Type B pancreatic cell (in vitro differentiated cells): Measurements from ENCODE around the gene SP140. TPM values are rescaled to one million over a fixed set of nuclear protein-coding genes. Genes with fewer than 3 reads are reported as not detected.

Source experiments
- DNase-seq: peaks from one replicate; pipeline ENCODE4 v3.0.0; 2021; ENCODE audit warnings: mixed read lengths; ENCODE audit not compliant: unreplicated experiment; ENCODE audit errors: extremely low spot score
- H3K27ac Mint-ChIP-seq: 2 replicates; pipeline ENCODE4 v1.8.0; 2021; ENCODE audit warnings: mild to moderate bottlenecking, mixed read lengths
- H3K27me3 Mint-ChIP-seq: 2 replicates; pipeline ENCODE4 v1.8.0; 2021; ENCODE audit warnings: mixed read lengths
- H3K36me3 Mint-ChIP-seq: 2 replicates; pipeline ENCODE4 v1.8.0; 2021; ENCODE audit warnings: mixed read lengths
- H3K4me1 Mint-ChIP-seq: one replicate; pipeline ENCODE4 v1.8.0; 2021; ENCODE audit warnings: mixed read lengths; ENCODE audit not compliant: unreplicated experiment
- H3K4me3 Mint-ChIP-seq: 2 replicates; pipeline ENCODE4 v1.8.0; 2021; ENCODE audit warnings: mild to moderate bottlenecking, mixed read lengths
- H3K9me3 Mint-ChIP-seq: 2 replicates; pipeline ENCODE4 v1.8.0; 2021; ENCODE audit warnings: mixed read lengths
- total RNA-seq: library from RNA; stranded (reverse); gene quantifications from 2 replicates; pipeline ENCODE4 v1.2.1, GENCODE V29; 2021; ENCODE audit warnings: low replicate concordance
- TF ChIP-seq, protein P1 (sequence below): fragments of 200-600 bp; sonication (generic); conservative IDR thresholded peaks from 2 replicates; pipeline ENCODE4 v1.5.0; 2021; ENCODE audit warnings: antibody characterized with exemption, mild to moderate bottlenecking

The SP140 gene
- total RNA-seq, 1 donor from 2014 or later = 0.97 TPM

DNA sequence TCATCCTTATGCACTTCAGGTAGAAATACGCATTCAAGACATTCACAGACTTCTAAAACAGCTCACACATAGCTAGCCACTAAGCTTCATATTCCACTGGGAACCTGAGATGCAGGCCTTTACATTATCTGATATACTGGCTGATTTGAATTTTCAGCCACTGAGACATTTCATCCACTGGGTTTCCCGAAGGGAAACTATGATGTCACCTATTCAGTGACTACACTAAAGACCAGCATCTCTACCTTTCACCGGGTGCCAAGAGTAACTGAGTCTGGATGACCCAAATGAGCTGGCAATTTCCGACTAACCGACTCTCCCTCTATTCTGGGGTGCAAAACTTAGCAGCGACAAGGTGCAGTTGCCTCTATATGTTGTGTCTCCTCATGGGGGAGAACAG lies 69.7 kb downstream of the SP140 start:
- H3K4me3 Mint-ChIP-seq = no peak overlapping the region
- DNase-seq = no peak
- no peaks in the 10 kb centered on the region for H3K36me3 Mint-ChIP-seq
- H3K4me1 Mint-ChIP-seq = no peaks in the 10 kb centered on the region
- no peak overlapping the region for H3K27ac Mint-ChIP-seq
- TF ChIP-seq, protein P1, sequence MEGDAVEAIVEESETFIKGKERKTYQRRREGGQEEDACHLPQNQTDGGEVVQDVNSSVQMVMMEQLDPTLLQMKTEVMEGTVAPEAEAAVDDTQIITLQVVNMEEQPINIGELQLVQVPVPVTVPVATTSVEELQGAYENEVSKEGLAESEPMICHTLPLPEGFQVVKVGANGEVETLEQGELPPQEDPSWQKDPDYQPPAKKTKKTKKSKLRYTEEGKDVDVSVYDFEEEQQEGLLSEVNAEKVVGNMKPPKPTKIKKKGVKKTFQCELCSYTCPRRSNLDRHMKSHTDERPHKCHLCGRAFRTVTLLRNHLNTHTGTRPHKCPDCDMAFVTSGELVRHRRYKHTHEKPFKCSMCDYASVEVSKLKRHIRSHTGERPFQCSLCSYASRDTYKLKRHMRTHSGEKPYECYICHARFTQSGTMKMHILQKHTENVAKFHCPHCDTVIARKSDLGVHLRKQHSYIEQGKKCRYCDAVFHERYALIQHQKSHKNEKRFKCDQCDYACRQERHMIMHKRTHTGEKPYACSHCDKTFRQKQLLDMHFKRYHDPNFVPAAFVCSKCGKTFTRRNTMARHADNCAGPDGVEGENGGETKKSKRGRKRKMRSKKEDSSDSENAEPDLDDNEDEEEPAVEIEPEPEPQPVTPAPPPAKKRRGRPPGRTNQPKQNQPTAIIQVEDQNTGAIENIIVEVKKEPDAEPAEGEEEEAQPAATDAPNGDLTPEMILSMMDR = no peak
- H3K27me3 Mint-ChIP-seq = no peaks in the 10 kb centered on the region
- no peaks in the 10 kb centered on the region for H3K9me3 Mint-ChIP-seq

DNA sequence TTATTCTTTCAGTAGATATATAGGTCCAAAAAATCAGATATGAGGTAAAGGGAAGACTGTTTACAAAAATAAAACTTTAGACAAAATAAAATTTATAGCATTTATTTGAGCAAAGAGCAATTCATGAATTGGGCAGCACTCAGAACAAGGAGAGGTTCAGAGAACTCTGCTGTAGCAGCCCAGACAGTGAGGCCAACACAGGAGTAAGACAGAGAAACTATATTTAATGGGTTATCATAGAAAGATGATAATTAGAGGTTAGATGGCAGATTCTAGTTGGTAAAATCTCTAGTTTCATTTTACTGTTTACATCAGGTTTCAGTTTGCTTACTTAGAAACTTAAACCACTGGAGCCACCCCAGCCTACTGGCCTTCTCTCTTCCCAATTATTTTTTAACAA lies 71.4 kb downstream of the SP140 start:
- DNase-seq = no peak
- Mint-ChIP-seq H3K27ac (no peak overlapping the region), H3K9me3 (peaks cover 4% of the 10 kb centered on the region), H3K4me1 (no peaks in the 10 kb centered on the region), H3K4me3 (no peak overlapping the region), H3K36me3 (no peaks in the 10 kb centered on the region), H3K27me3 (peaks cover 3% of the 10 kb centered on the region)
- TF ChIP-seq, protein P1 = no peak

DNA sequence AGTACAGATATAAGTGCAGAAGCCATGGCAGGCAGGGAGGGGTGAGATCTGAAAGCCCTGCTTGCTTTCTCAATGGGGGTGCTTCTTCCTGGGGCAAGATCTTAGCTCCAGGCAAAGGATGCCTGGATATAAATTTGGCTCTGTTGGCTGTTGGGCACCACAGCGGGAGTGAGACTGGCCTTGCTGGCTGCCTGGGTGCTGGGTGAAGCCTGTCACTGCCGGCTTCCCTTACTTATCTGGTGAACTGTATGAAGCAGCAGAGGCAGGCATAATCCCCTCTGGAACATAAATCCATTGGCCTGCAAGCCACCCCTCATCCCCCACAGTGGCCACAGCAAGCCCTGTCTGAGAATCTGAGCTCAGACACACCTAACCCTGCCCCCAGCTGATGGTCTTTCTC lies 74.1 kb downstream of the SP140 start:
- TF ChIP-seq, protein P1 = no peak
- DNase-seq = no peak
- peaks cover 3% of the 10 kb centered on the region for H3K27me3 Mint-ChIP-seq
- no peaks in the 10 kb centered on the region for H3K4me1 Mint-ChIP-seq
- H3K27ac Mint-ChIP-seq = no peak overlapping the region
- H3K36me3 Mint-ChIP-seq = no peaks in the 10 kb centered on the region
- H3K4me3 Mint-ChIP-seq = no peak overlapping the region
- H3K9me3 Mint-ChIP-seq = peaks cover 4% of the 10 kb centered on the region

DNA sequence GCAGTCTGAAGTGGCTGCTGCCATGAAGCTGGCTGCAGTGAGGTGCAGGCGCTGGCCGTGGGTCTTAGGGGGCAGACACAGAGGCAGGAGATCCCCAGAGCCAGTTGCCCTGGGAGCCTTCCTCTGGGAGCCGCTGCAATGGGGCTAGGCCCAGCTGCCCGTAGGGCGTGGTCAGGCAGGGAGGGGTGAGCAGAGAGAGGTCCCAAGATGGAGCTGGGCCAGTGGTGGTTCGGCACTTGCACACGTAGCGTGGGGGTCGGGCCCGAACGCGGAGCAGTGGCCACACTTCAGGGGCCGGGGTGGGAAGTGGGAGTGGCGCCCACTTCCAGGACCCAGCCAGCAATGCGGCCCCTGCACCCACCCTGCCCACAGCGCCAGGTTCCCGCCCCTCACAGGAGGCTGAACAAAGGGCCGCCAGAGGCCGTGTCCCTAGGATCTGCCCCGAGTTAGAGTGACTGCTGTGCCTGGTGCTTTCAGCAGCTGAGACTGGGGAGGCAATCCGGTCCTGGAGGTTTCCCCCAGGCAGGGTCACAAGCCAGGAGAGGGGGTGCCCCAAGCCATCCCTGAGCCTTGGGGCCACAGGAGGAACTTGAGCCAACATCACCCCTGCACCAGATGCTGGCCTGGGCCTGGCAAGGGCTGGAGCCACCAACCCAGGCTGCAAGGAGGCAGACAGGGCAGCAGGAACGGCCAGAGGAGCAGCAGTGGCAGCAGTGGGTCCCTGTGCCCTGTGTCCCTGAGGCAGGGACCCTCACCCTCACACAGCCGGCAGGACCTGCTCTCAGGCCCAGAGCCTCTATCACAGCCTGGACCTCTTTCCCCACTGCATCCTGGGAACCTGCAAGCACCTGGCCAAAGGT lies 80.1 kb downstream of the SP140 start:
- H3K9me3 Mint-ChIP-seq = peaks cover 4% of the 10 kb centered on the region
- DNase-seq = no peak
- H3K27ac Mint-ChIP-seq = no peak overlapping the region
- TF ChIP-seq, protein P1 = no peak
- no peak overlapping the region for H3K4me3 Mint-ChIP-seq
- peaks cover under 1% of the 10 kb centered on the region for H3K27me3 Mint-ChIP-seq
- H3K4me1 Mint-ChIP-seq = no peaks in the 10 kb centered on the region
- no peaks in the 10 kb centered on the region for H3K36me3 Mint-ChIP-seq

DNA sequence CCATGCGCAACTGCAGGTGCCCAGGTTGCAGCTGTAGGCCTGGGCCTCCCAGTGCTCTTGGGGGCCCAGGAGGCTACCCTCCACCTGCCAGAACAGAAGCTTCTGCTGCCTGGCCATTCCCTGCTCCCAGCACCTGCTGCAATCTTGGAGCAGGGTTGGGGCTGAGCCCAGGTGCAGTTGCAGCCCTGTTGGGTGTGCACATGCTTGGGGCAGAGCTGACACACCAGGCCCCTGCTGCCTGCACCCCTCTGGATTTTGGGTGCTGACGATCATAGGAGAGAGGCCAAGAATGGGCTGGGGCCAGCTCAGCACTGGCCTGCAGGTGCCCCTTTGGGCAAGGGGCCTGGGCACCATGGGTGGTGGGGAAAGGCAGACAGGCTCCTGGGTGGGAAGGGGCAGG lies 80.9 kb downstream of the SP140 start:
- H3K36me3 Mint-ChIP-seq = no peaks in the 10 kb centered on the region
- no peaks in the 10 kb centered on the region for H3K9me3 Mint-ChIP-seq
- H3K27me3 Mint-ChIP-seq = no peaks in the 10 kb centered on the region
- no peak for DNase-seq
- no peaks in the 10 kb centered on the region for H3K4me1 Mint-ChIP-seq
- H3K27ac Mint-ChIP-seq = no peak overlapping the region
- TF ChIP-seq, protein P1 = no peak
- H3K4me3 Mint-ChIP-seq = no peak overlapping the region
